GM10248 (cell line): ENCODE data around the gene GYPB.
"Not testable (repeated sequence)": the region's sequence is repeated elsewhere in the genome, so short reads cannot be mapped to it uniquely, and the experiment has no call there.

Experiments
- CTCF ChIA-PET: fragments of 300-600 bp; sonication (Branson Sonifier 250); formaldehyde crosslinking; extraction: SDS; loops from one replicate; lab custom pipeline; 2021; ENCODE audit warnings: antibody characterized with exemption; lab: Yijun Ruan, JAX
- POLR2A ChIA-PET: fragments of 350-650 bp; sonication (Branson Sonifier 250); formaldehyde crosslinking; extraction: SDS; loops from one replicate; lab custom pipeline; 2020; ENCODE audit warnings: antibody characterized with exemption; lab: Yijun Ruan, JAX
- DNase-seq: peaks from one replicate; pipeline ENCODE4 v3.0.0; 2012; ENCODE audit errors: extremely low spot score
- CTCF ChIP-seq: IDR thresholded peaks from 2 replicates; pipeline ENCODE4 v1.5.1; 2012; ENCODE audit warnings: mild to moderate bottlenecking, low read depth; ENCODE audit errors: extremely low read depth, missing control alignments, control extremely low read depth

GYPB gene

GRCh38 chr4:144021336-144021990, 2.3 kb upstream of the GYPB start:
- peak; percentile 2 for DNase-seq
- POLR2A ChIA-PET, CTCF ChIA-PET: not testable (repeated sequence)
- TF ChIP-seq CTCF = peak; percentile 65

- POLR2A ChIA-PET, CTCF ChIA-PET, DNase-seq: not testable (repeated sequence)
Observed at GRCh38 chr4:144018223-144019000, 768 bp downstream of the GYPB start.

GRCh38 chr4:144017271-144017670, 1.9 kb downstream of the GYPB start:
- POLR2A ChIA-PET, CTCF ChIA-PET, DNase-seq: not testable (repeated sequence)

GRCh38 chr4:144016057-144016605, 3.0 kb downstream of the GYPB start:
- CTCF ChIA-PET, DNase-seq, POLR2A ChIA-PET: not testable (repeated sequence)

GRCh38 chr4:144014808-144015207, 4.4 kb downstream of the GYPB start:
- TF ChIP-seq CTCF = no peak
- no peak for DNase-seq
- ChIA-PET CTCF (no interaction called here), POLR2A (no interaction called here)

GRCh38 chr4:144008602-144009001, 10.6 kb downstream of the GYPB start:
- POLR2A ChIA-PET, CTCF ChIA-PET, DNase-seq: not testable (repeated sequence)

GRCh38 chr4:144007960-144008359, 11.2 kb downstream of the GYPB start:
- POLR2A ChIA-PET, CTCF ChIA-PET: not testable (repeated sequence)

GRCh38 chr4:144006200-144006803, 12.9 kb downstream of the GYPB start:
- CTCF ChIA-PET, POLR2A ChIA-PET, DNase-seq: not testable (repeated sequence)

More at GRCh38 chr4:144007960-144008359, 11.2 kb downstream of the GYPB start:
- not testable (repeated sequence) for DNase-seq

GRCh38 chr4:144005558-144005953, 13.6 kb downstream of the GYPB start:
- CTCF ChIA-PET, POLR2A ChIA-PET, DNase-seq: not testable (repeated sequence)

GRCh38 chr4:144004868-144005557, 14.2 kb downstream of the GYPB start:
- CTCF ChIA-PET, POLR2A ChIA-PET, DNase-seq: not testable (repeated sequence)

- CTCF ChIA-PET, DNase-seq, POLR2A ChIA-PET: not testable (repeated sequence)
Observed at GRCh38 chr4:144003890-144004265, 15.3 kb downstream of the GYPB start.

- CTCF ChIA-PET = not testable (repeated sequence)
Observed at GRCh38 chr4:144003205-144003889, 15.8 kb downstream of the GYPB start.

GRCh38 chr4:144000331-144000995, 18.7 kb downstream of the GYPB start:
- CTCF ChIA-PET, DNase-seq, POLR2A ChIA-PET: not testable (repeated sequence)

More at GRCh38 chr4:144003205-144003889, 15.8 kb downstream of the GYPB start:
- POLR2A ChIA-PET, DNase-seq: not testable (repeated sequence)

GRCh38 chr4:143996193-143996592, 23.0 kb downstream of the GYPB start:
- CTCF ChIA-PET, POLR2A ChIA-PET, DNase-seq: not testable (repeated sequence)
